Effector memory CD4-positive, alpha-beta T cell (primary cell): ENCODE results near the gene DSTYK.

Source experiments
- DNase-seq, 3 donors: peaks; one replicate each; pipeline ENCODE4 v3.0.0-alpha.2; 2020
- H3K27ac ChIP-seq: 2 replicates; pipeline ENCODE4 v1.7.0; 2013; ENCODE audit warnings: mild to moderate bottlenecking, low read length, moderate library complexity; ENCODE audit not compliant: insufficient read depth, poor library complexity, severe bottlenecking
- H3K27me3 ChIP-seq: replicated peaks from 2 replicates; pipeline ENCODE4 v1.7.0; 2013; ENCODE audit warnings: mild to moderate bottlenecking, low read length; ENCODE audit not compliant: insufficient read depth, control insufficient read depth, poor library complexity, severe bottlenecking
- H3K36me3 ChIP-seq: 2 replicates; pipeline ENCODE4 v1.7.0; 2013; ENCODE audit warnings: mild to moderate bottlenecking, low read length, moderate library complexity; ENCODE audit not compliant: control insufficient read depth, insufficient read depth
- H3K4me1 ChIP-seq: 2 replicates; pipeline ENCODE4 v1.7.0; 2013; ENCODE audit warnings: low read length, mild to moderate bottlenecking; ENCODE audit not compliant: control insufficient read depth, insufficient read depth, poor library complexity, severe bottlenecking
- H3K4me3 ChIP-seq: 2 replicates; pipeline ENCODE4 v1.7.0; 2013; ENCODE audit warnings: low read length, low read depth, mild to moderate bottlenecking; ENCODE audit not compliant: insufficient read depth, poor library complexity, severe bottlenecking
- H3K9me3 ChIP-seq: 2 replicates; pipeline ENCODE4 v1.7.0; 2013; ENCODE audit warnings: mild to moderate bottlenecking, low read length, moderate library complexity; ENCODE audit not compliant: control insufficient read depth

The DSTYK gene

GRCh38 chr1:205232127-205232820 is 20.8 kb upstream of the DSTYK start:
- peaks cover 18% of the 10 kb centered on the region for H3K4me1 ChIP-seq
- H3K4me3 ChIP-seq, result no peak overlapping the region
- no peaks in the 10 kb centered on the region for H3K27me3 ChIP-seq
- DNase-seq, result no peak
- no peaks in the 10 kb centered on the region for H3K9me3 ChIP-seq
- H3K27ac ChIP-seq, result no peak overlapping the region
- H3K36me3 ChIP-seq, result no peaks in the 10 kb centered on the region

GRCh38 chr1:205230982-205231381 is 19.5 kb upstream of the DSTYK start:
- Histone ChIP-seq H3K4me1 (peaks cover 22% of the 10 kb centered on the region), H3K4me3 (no peak overlapping the region), H3K36me3 (no peaks in the 10 kb centered on the region), H3K9me3 (no peaks in the 10 kb centered on the region), H3K27ac (no peak overlapping the region), H3K27me3 (no peaks in the 10 kb centered on the region)
- DNase-seq, result no peak

GRCh38 chr1:205229916-205230700 is 18.6 kb upstream of the DSTYK start:
- H3K27me3 ChIP-seq, result no peaks in the 10 kb centered on the region
- no peak for DNase-seq
- no peak overlapping the region for H3K27ac ChIP-seq
- no peak overlapping the region for H3K4me3 ChIP-seq
- H3K9me3 ChIP-seq, result no peaks in the 10 kb centered on the region
- H3K4me1 ChIP-seq, result peaks cover 22% of the 10 kb centered on the region
- no peaks in the 10 kb centered on the region for H3K36me3 ChIP-seq

GRCh38 chr1:205229399-205229871 is 17.9 kb upstream of the DSTYK start:
- no peaks in the 10 kb centered on the region for H3K36me3 ChIP-seq
- H3K4me1 ChIP-seq, result peaks cover 22% of the 10 kb centered on the region
- H3K27me3 ChIP-seq, result no peaks in the 10 kb centered on the region
- no peak overlapping the region for H3K27ac ChIP-seq
- H3K4me3 ChIP-seq, result peak overlapping the region; percentile 63
- no peaks in the 10 kb centered on the region for H3K9me3 ChIP-seq
- DNase-seq, result peak; percentile 22 to 52 (median 51)

GRCh38 chr1:205228093-205228521 is 16.6 kb upstream of the DSTYK start:
- H3K9me3 ChIP-seq, result no peaks in the 10 kb centered on the region
- no peaks in the 10 kb centered on the region for H3K36me3 ChIP-seq
- H3K4me3 ChIP-seq, result peak overlapping the region; percentile 63
- H3K27ac ChIP-seq, result no peak overlapping the region
- no peaks in the 10 kb centered on the region for H3K27me3 ChIP-seq
- H3K4me1 ChIP-seq, result peaks cover 22% of the 10 kb centered on the region
- DNase-seq, result no peak

- peak; percentile 44 to 62 (median 56) for DNase-seq
These were observed 16.1 kb upstream of the DSTYK start, which contains the start of gene TMCC2 for GRCh38 chr1:205227584-205228013. Gene TMCC2 (plus strand): TSS chr1:205227946. CDS start chr1:205228565, 619 bp downstream.

GRCh38 chr1:205226868-205227583 is 15.5 kb upstream of the DSTYK start:
- Histone ChIP-seq H3K27me3 (no peaks in the 10 kb centered on the region), H3K4me3 (peak overlapping the region; percentile 59), H3K27ac (no peak overlapping the region), H3K4me1 (peaks cover 22% of the 10 kb centered on the region), H3K9me3 (no peaks in the 10 kb centered on the region), H3K36me3 (no peaks in the 10 kb centered on the region)
- no peak for DNase-seq

More at GRCh38 chr1:205227584-205228013, 16.1 kb upstream of the DSTYK start, which contains the start of gene TMCC2:
- Histone ChIP-seq H3K36me3 (no peaks in the 10 kb centered on the region), H3K9me3 (no peaks in the 10 kb centered on the region), H3K4me3 (peak within 1 kb of the TSS; percentile 63), H3K27me3 (no peaks in the 10 kb centered on the region), H3K27ac (no peak within 1 kb of the TSS), H3K4me1 (peaks cover 22% of the 10 kb centered on the region)

- Histone ChIP-seq H3K4me1 (peaks cover 22% of the 10 kb centered on the region), H3K9me3 (no peaks in the 10 kb centered on the region), H3K4me3 (no peak overlapping the region), H3K36me3 (no peaks in the 10 kb centered on the region), H3K27ac (no peak overlapping the region), H3K27me3 (no peaks in the 10 kb centered on the region)
- DNase-seq, result no peak
These were observed 14.6 kb upstream of the DSTYK start for GRCh38 chr1:205225901-205226765.

- no peak overlapping the region for H3K4me3 ChIP-seq
- peaks cover 18% of the 10 kb centered on the region for H3K4me1 ChIP-seq
- H3K9me3 ChIP-seq, result no peaks in the 10 kb centered on the region
- no peaks in the 10 kb centered on the region for H3K27me3 ChIP-seq
- no peaks in the 10 kb centered on the region for H3K36me3 ChIP-seq
- no peak for DNase-seq
- no peak overlapping the region for H3K27ac ChIP-seq
These were observed 13.2 kb upstream of the DSTYK start for GRCh38 chr1:205224736-205225135.
